HG03432 (cell line): ENCODE data around the gene LMAN2L.

Experiments
- ATAC-seq: cut with Tn5 transposase; IDR thresholded peaks from one replicate; pipeline ENCODE4 v1.9.1; 2021; ENCODE audit warnings: mild to moderate bottlenecking, moderate library complexity; ENCODE audit not compliant: unreplicated experiment

Gene LMAN2L

DNA sequence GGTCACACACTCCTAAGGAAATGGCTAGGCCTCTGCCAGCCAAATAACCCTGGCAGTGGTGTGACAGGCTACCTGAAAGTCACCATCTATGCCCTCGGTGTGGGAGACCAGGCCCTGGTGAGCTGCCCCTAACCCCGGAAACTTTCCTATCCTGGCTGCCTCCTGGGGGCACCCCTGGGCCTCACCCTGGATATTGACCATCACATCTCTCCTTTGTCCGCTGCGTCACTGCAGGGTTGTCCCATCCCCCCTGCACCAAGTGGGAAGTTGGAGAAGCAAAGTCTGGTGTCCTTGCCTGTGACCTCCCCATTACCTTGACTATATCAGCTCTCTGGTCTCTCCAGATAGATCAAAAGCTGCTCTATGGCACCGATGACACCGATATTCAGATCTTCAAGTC, 78.5 kb downstream of the LMAN2L start:
- no peak for ATAC-seq

DNA sequence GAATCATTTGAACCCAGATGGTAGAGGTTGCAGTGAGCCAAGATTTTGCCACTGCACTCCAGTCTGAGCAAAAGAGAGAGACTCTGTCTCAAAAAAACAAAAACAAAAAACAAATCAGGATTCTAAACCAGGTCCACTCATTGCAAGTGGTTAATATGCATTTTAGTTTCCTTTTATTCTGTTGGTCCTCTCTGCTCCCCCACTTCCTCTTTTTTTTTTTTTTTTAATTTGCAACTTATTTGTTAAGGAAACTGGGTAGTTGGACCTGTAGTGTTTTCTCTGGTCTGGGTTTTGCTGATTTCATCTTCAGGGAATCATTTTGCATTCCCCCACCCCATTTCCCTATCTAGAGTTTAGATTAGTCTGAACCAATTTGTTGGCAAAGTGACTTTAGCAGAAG, 83.3 kb downstream of the LMAN2L start:
- ATAC-seq: no peak
